Activated naive CD8-positive, alpha-beta T cell treated with anti-CD3 and anti-CD28 coated beads, Interleukin-2, amount 50 U/mL, for 24 hours (primary cell): Measurements from ENCODE around the gene GLTP.
"Not testable (repeated sequence)": the region's sequence is repeated elsewhere in the genome, so short reads cannot be mapped to it uniquely, and the experiment has no call there.

Source experiments
- ATAC-seq: fragments of 150-1000 bp; cut with Tn5 transposase; one replicate; pipeline ENCODE4 v1.10.0; 2021
- DNase-seq: peaks from one replicate; pipeline ENCODE4 v3.0.0; 2021
- H3K27ac Mint-ChIP-seq: one replicate; pipeline ENCODE4 v1.8.0; 2021; ENCODE audit warnings: mild to moderate bottlenecking, mixed read lengths
- H3K27me3 Mint-ChIP-seq: one replicate; pipeline ENCODE4 v1.8.0; 2021; ENCODE audit warnings: mixed read lengths
- H3K36me3 Mint-ChIP-seq: one replicate; pipeline ENCODE4 v1.8.0; 2021; ENCODE audit warnings: low read depth, mixed read lengths
- H3K4me1 Mint-ChIP-seq: one replicate; pipeline ENCODE4 v1.8.0; 2021; ENCODE audit warnings: mixed read lengths
- H3K4me3 Mint-ChIP-seq: one replicate; pipeline ENCODE4 v1.8.0; 2021; ENCODE audit warnings: mild to moderate bottlenecking, moderate library complexity, mixed read lengths
- H3K9me3 Mint-ChIP-seq: one replicate; pipeline ENCODE4 v1.8.0; 2021; ENCODE audit warnings: mixed read lengths

The GLTP gene

GRCh38 chr12:109893261-109893995 is 13.1 kb upstream of the GLTP start:
- Mint-ChIP-seq H3K9me3 (no peaks in the 10 kb centered on the region), H3K4me1 (peaks cover 32% of the 10 kb centered on the region), H3K36me3 (no peaks in the 10 kb centered on the region), H3K4me3 (no peak overlapping the region), H3K27me3 (no peaks in the 10 kb centered on the region), H3K27ac (no peak overlapping the region)
- no peak for ATAC-seq
- no peak for DNase-seq

DNA sequence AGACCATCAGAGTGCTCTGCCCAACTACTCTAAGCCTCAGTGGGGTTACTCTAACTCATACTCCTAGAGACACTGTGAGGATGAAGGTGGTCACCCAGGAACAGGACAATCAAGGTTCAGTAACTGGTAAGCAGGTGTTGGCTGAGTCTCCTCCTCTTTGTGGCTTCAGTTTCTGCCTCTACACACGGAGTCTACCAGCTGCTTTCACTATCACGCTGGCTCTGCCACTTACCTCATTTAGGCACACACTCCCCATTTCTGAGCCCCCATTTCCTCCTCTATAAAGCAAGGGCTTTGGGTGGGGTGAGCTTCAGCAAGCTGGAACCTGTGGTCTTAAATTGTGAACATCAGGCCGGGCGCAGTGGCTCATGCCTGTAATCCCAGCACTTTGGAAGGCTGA is 12.4 kb upstream of the GLTP start:
- Mint-ChIP-seq H3K27me3 (no peaks in the 10 kb centered on the region), H3K9me3 (no peaks in the 10 kb centered on the region), H3K4me1 (peaks cover 38% of the 10 kb centered on the region), H3K36me3 (no peaks in the 10 kb centered on the region), H3K27ac (no peak overlapping the region), H3K4me3 (no peak overlapping the region)
- ATAC-seq = peak; percentile 41
- no peak for DNase-seq

GRCh38 chr12:109892165-109892715 is 11.9 kb upstream of the GLTP start:
- no peaks in the 10 kb centered on the region for H3K9me3 Mint-ChIP-seq
- DNase-seq = no peak
- H3K27me3 Mint-ChIP-seq = no peaks in the 10 kb centered on the region
- H3K4me1 Mint-ChIP-seq = peaks cover 43% of the 10 kb centered on the region
- no peak overlapping the region for H3K27ac Mint-ChIP-seq
- no peak overlapping the region for H3K4me3 Mint-ChIP-seq
- H3K36me3 Mint-ChIP-seq = no peaks in the 10 kb centered on the region
- no peak for ATAC-seq

DNA sequence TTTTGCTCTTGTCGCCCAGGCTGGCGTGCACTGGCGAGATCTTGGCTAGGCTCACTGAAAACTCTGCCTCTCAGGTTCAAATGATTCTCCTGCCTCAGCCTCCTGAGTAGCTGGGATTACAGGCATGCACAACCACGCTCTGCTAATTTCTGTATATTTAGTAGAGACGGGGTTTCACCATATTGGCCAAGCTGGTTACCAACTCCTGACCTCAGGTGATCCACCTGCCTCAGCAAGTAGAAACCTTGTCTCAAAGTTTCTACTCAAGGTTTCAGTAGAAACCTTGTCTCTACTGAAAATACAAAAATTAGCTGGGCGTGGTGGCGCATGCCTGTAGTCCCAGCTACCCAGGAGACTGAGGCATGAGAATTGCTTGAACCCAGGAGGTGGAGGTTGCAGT is 11.4 kb upstream of the GLTP start:
- H3K36me3 Mint-ChIP-seq, H3K27me3 Mint-ChIP-seq, H3K9me3 Mint-ChIP-seq, DNase-seq, ATAC-seq, H3K27ac Mint-ChIP-seq, H3K4me3 Mint-ChIP-seq: not testable (repeated sequence)
- H3K4me1 Mint-ChIP-seq = peaks cover 43% of the 10 kb centered on the region

- no peaks in the 10 kb centered on the region for H3K9me3 Mint-ChIP-seq
- no peaks in the 10 kb centered on the region for H3K36me3 Mint-ChIP-seq
- H3K27ac Mint-ChIP-seq = no peak overlapping the region
- H3K27me3 Mint-ChIP-seq = no peaks in the 10 kb centered on the region
- DNase-seq (no peak), ATAC-seq (no peak)
- H3K4me1 Mint-ChIP-seq = peaks cover 43% of the 10 kb centered on the region
- H3K4me3 Mint-ChIP-seq = no peak overlapping the region
Observed at GRCh38 chr12:109890620-109891170, 10.4 kb upstream of the GLTP start.

GRCh38 chr12:109888179-109889020 is 8.1 kb upstream of the GLTP start:
- Mint-ChIP-seq H3K4me1 (peaks cover 40% of the 10 kb centered on the region), H3K27ac (peak overlapping the region; percentile 89), H3K9me3 (no peaks in the 10 kb centered on the region), H3K4me3 (peak overlapping the region; percentile 42), H3K36me3 (no peaks in the 10 kb centered on the region), H3K27me3 (no peaks in the 10 kb centered on the region)
- ATAC-seq = peak; percentile 69
- peak; percentile 23 for DNase-seq

GRCh38 chr12:109885616-109886015 is 5.3 kb upstream of the GLTP start:
- Mint-ChIP-seq H3K9me3 (no peaks in the 10 kb centered on the region), H3K4me1 (peaks cover 33% of the 10 kb centered on the region), H3K36me3 (no peaks in the 10 kb centered on the region), H3K27me3 (no peaks in the 10 kb centered on the region), H3K4me3 (no peak overlapping the region), H3K27ac (no peak overlapping the region)
- DNase-seq (no peak), ATAC-seq (no peak)

- H3K36me3 Mint-ChIP-seq = no peaks in the 10 kb centered on the region
- no peak overlapping the region for H3K4me3 Mint-ChIP-seq
- no peaks in the 10 kb centered on the region for H3K27me3 Mint-ChIP-seq
- H3K9me3 Mint-ChIP-seq = no peaks in the 10 kb centered on the region
- H3K27ac Mint-ChIP-seq = no peak overlapping the region
- ATAC-seq (no peak), DNase-seq (no peak)
- peaks cover 33% of the 10 kb centered on the region for H3K4me1 Mint-ChIP-seq
Observed at GRCh38 chr12:109883461-109883860, 3.1 kb upstream of the GLTP start.

- H3K4me3 Mint-ChIP-seq = no peak overlapping the region
Observed at GRCh38 chr12:109881752-109882151, 1.4 kb upstream of the GLTP start.

GRCh38 chr12:109880938-109881337 is 597 bp upstream of the GLTP start:
- no peaks in the 10 kb centered on the region for H3K27me3 Mint-ChIP-seq
- DNase-seq (no peak), ATAC-seq (no peak)
- H3K36me3 Mint-ChIP-seq = no peaks in the 10 kb centered on the region
- no peaks in the 10 kb centered on the region for H3K9me3 Mint-ChIP-seq
- peaks cover 35% of the 10 kb centered on the region for H3K4me1 Mint-ChIP-seq
- H3K4me3 Mint-ChIP-seq = peak overlapping the region; percentile 83
- H3K27ac Mint-ChIP-seq = peak overlapping the region; percentile 71

More at GRCh38 chr12:109881752-109882151, 1.4 kb upstream of the GLTP start:
- Mint-ChIP-seq H3K27ac (no peak overlapping the region), H3K36me3 (no peaks in the 10 kb centered on the region), H3K9me3 (no peaks in the 10 kb centered on the region), H3K27me3 (no peaks in the 10 kb centered on the region), H3K4me1 (peaks cover 32% of the 10 kb centered on the region)
- no peak for ATAC-seq
- no peak for DNase-seq

- Mint-ChIP-seq H3K4me3 (peak overlapping the region; percentile 98), H3K9me3 (no peaks in the 10 kb centered on the region), H3K27ac (peak overlapping the region; percentile 90), H3K36me3 (no peaks in the 10 kb centered on the region), H3K27me3 (no peaks in the 10 kb centered on the region), H3K4me1 (peaks cover 41% of the 10 kb centered on the region)
- DNase-seq (no peak), ATAC-seq (no peak)
Observed at GRCh38 chr12:109879351-109880042, 844 bp downstream of the GLTP start.

DNA sequence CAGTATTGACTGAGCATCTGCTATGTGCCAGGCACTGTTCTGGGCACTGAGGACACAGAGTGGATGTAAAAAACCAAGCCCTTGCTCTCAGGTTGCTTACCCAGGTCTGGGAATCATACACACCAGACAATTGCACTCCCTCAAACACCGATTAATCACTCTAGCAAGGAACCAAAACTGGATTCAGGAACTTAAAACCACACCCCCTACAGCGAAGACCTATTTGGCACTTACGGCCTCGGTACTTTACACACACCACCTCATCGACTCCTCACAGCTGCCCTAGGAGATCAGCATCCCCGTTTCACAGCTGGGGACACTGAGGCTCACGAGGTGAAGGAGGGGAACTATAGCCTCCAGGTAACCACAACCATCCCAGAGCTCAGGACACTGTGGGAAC is 1.6 kb downstream of the GLTP start:
- no peaks in the 10 kb centered on the region for H3K27me3 Mint-ChIP-seq

DNA sequence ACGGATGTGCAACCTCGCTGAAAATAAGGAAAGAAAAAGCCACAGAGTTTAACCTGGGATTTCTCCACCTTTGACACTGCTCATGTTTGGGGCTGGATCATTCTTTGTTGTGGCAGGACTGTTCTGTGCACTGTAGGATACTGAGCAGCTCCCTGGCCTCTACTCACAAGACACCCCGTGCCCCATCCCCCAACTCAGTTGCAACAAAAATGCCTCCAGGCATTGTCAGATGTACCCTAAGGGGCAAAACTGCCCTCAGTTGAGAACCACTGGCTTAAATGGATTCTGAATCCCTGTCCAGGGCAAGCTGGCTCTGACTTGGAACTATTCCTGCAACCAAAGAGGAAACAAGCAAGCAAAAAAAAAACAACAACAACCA is 2.1 kb downstream of the GLTP start:
- Mint-ChIP-seq H3K36me3 (no peaks in the 10 kb centered on the region), H3K27me3 (no peaks in the 10 kb centered on the region), H3K4me1 (peaks cover 41% of the 10 kb centered on the region), H3K9me3 (no peaks in the 10 kb centered on the region), H3K27ac (no peak overlapping the region), H3K4me3 (peak overlapping the region; percentile 98)
- DNase-seq = no peak
- ATAC-seq = no peak

More for the DNA sequence above, 1.6 kb downstream of the GLTP start:
- H3K4me3 Mint-ChIP-seq = peak overlapping the region; percentile 98
- no peaks in the 10 kb centered on the region for H3K9me3 Mint-ChIP-seq
- DNase-seq (no peak), ATAC-seq (no peak)
- no peak overlapping the region for H3K27ac Mint-ChIP-seq
- peaks cover 41% of the 10 kb centered on the region for H3K4me1 Mint-ChIP-seq
- H3K36me3 Mint-ChIP-seq = no peaks in the 10 kb centered on the region

- ATAC-seq = no peak
Observed at GRCh38 chr12:109877504-109878246, 2.7 kb downstream of the GLTP start.

More at GRCh38 chr12:109877504-109878246, 2.7 kb downstream of the GLTP start:
- peaks cover 41% of the 10 kb centered on the region for H3K4me1 Mint-ChIP-seq
- no peaks in the 10 kb centered on the region for H3K27me3 Mint-ChIP-seq
- H3K4me3 Mint-ChIP-seq = no peak overlapping the region
- H3K36me3 Mint-ChIP-seq = peaks cover under 1% of the 10 kb centered on the region
- no peaks in the 10 kb centered on the region for H3K9me3 Mint-ChIP-seq
- H3K27ac Mint-ChIP-seq = no peak overlapping the region
- DNase-seq = no peak
